Measurements from ENCODE around the gene CCDC88A. TPM values are rescaled to one million over a fixed set of nuclear protein-coding genes. Genes with fewer than 3 reads are reported as not detected.
A peak's percentile ranks its signal among the peaks of the same experiment; 100 is the strongest.

The CCDC88A gene
- polyA plus RNA-seq, 2 of the 4 experiments (the other 2 are of a cell fraction) = 21.3 to 77.8 TPM

DNA sequence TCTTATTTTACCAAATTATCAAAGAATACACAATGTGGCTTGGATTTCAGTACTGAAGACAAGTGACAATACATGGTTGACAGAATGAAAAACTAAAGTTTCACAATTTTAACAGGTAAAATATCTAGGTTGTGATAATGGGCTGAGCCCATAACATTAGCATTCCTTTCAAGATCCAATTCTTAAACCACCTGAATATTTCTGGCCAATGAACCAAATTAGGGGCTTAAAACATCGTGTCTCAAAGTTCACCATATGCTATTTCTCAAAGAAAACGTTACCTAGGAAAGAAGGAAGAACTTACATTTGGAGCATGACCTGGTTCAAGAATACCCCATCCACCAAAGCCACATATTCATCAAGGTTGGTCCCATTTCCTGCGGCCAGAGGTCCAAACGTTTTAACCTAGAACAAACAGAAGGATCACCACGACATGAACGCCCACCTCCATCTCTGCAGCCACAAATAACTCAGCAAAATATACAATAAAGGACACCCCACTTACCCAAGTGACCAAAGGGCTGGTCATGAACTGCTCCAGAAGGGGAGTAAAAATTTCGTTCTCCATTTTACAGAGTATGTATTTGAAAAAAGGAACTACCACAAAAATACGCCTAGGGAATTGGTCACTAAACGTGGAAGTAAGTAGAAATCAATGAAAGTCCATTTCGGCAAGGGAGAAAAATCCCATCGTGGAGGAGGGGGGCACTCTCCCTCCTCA lies 984 bp downstream of the CCDC88A start (continued):
- no peak for TF ChIP-seq CHD4 (IDR thresholded peaks at IDR 0.05; ENCODE audit: borderline replicate concordance)

DNA sequence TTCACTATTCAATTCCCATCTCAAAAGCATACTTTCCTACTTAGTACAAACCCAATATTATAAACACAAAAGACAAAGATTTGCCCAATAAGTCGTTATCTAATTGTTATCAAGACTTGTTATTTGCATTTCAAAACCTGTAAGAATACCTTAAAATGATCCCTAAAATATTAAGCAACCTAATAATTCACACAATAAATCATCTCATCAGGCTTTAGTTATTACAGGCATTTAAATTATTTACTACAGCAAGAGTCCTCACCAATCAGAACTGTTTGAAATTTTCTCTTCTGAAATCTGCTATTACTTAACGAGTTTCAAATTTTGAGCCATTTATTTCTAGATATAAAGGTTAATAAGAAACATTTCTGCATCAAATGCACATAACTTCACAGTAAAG lies 1.6 kb downstream of the CCDC88A start:
- ChIA-PET CTCF (no interaction called here), POLR2A (no interaction called here)
- TF ChIP-seq CEBPB (IDR thresholded peaks at IDR 0.05) = 0 out of 4 replicates have a peak, but pooled peaks of 1 of the 2 experiments have one; percentile 15
- TF ChIP-seq, protein P1, sequence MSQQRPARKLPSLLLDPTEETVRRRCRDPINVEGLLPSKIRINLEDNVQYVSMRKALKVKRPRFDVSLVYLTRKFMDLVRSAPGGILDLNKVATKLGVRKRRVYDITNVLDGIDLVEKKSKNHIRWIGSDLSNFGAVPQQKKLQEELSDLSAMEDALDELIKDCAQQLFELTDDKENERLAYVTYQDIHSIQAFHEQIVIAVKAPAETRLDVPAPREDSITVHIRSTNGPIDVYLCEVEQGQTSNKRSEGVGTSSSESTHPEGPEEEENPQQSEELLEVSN (IDR thresholded peaks at IDR 0.05; ENCODE audit: borderline replicate concordance, low read depth) = no peak
- TF ChIP-seq, protein P2, sequence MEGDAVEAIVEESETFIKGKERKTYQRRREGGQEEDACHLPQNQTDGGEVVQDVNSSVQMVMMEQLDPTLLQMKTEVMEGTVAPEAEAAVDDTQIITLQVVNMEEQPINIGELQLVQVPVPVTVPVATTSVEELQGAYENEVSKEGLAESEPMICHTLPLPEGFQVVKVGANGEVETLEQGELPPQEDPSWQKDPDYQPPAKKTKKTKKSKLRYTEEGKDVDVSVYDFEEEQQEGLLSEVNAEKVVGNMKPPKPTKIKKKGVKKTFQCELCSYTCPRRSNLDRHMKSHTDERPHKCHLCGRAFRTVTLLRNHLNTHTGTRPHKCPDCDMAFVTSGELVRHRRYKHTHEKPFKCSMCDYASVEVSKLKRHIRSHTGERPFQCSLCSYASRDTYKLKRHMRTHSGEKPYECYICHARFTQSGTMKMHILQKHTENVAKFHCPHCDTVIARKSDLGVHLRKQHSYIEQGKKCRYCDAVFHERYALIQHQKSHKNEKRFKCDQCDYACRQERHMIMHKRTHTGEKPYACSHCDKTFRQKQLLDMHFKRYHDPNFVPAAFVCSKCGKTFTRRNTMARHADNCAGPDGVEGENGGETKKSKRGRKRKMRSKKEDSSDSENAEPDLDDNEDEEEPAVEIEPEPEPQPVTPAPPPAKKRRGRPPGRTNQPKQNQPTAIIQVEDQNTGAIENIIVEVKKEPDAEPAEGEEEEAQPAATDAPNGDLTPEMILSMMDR (IDR thresholded peaks at IDR 0.05) = no peak
- TF ChIP-seq, protein P3, sequence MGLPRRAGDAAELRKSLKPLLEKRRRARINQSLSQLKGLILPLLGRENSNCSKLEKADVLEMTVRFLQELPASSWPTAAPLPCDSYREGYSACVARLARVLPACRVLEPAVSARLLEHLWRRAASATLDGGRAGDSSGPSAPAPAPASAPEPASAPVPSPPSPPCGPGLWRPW (IDR thresholded peaks at IDR 0.05) = no peak
- no peak for TF ChIP-seq RNF2 (IDR thresholded peaks at IDR 0.05; ENCODE audit: borderline replicate concordance, low read depth)
- DNase-seq (ENCODE audit: low read depth in 1 of 2, low spot score in 1 of 2) (no peak), FAIRE-seq (no peak), ATAC-seq (no peak)
- H3K4me3 ChIP-seq = peak overlapping the region; percentile 70
- H3K9me3 ChIP-seq = no peaks in the 10 kb centered on the region
- peak overlapping the region in 1 of 2 experiments; percentile 92; a peak in 4 of 6 replicates for H3K27ac ChIP-seq
- 2% methylated on average over 2 of the region's 2 CpGs for WGBS (ENCODE audit: missing lambda C conversion rate)
- H3K4me1 ChIP-seq = peaks cover 27% of the 10 kb centered on the region; the same call in 2 of the 3 replicates
- H3K4me2 ChIP-seq = peak overlapping the region; percentile 93

DNA sequence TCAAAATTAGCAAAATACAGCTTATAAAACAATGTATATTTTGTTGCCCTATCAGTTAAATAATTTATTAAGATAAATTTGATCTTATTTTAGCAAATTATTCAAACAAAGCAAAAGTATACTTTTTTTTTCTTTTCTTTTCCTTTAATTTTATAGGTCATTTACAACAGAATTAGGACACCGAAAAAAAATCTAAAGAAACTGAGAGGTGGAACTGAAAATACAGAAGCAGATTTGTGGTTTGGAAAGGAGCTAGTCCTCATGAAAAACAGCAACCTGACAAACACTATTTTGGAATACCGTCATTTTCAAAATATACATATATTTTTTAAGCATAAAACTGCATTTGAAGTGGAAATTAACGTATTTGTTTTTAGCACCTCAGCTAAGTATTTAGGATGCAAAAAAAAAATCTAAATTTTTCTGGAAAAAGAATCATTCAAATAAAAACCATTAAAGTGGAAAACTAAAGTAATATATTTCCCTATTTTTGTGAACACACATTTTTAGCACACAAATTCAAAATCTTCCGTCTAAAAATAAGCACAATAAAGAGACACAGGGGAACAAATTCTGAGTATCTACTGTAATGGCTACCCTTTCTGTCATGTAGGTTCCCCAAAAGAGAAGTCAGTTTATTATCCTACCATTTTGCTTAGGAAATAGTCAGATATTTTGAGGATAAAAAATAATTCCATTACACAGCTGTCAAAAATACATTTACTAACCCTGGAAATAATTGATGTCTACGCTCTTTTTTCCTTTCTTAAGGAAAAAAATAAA lies 2.7 kb downstream of the CCDC88A start:
- Histone ChIP-seq H3K9me3 (no peaks in the 10 kb centered on the region), H3K4me2 (peak overlapping the region; percentile 93), H3K4me1 (peaks cover 25% of the 10 kb centered on the region; the same call in 2 of the 3 replicates), H3K4me3 (peak overlapping the region; percentile 70), H3K27ac (no peak overlapping the region)
- FAIRE-seq (no peak), ATAC-seq (no peak), DNase-seq (ENCODE audit: low read depth in 1 of 2, low spot score in 1 of 2) (no peak)
- CTCF ChIA-PET = interaction anchor here (1.1 to 1.7 kb wide), 4 partner anchors 13 to 82 kb away, joined by 3 to 4 read pairs (median 3); no protein-coding TSS in a partner anchor
- POLR2A ChIA-PET = no interaction called here
- no peak for TF ChIP-seq JUNB (IDR thresholded peaks at IDR 0.05)
- no peak for TF ChIP-seq FOXS1 (CRISPR knock-in tag; IDR thresholded peaks at IDR 0.05)
- 67% methylated on average over 5 of the region's 5 CpGs for WGBS (ENCODE audit: missing lambda C conversion rate)

DNA sequence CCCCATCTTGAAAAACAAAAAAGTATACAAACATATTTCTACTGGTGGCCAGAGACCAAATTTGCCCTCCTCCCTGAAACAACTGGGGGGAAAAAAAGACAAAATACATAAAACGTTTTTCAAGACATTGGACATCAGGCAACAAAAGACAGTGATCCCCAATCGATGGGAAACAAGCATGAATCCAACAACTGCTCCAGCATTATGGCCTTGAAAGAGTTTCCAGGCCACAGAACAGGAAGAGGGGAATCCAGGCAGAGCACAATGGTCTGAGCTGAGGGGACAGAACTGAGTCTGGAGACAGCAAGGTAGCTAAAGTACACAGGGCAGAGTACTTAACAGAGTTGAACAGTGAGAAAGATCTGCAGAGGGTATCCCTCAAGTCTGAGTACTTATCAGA lies 4.4 kb downstream of the CCDC88A start:
- Histone ChIP-seq H3K9me3 (no peaks in the 10 kb centered on the region), H3K4me3 (no peak overlapping the region), H3K4me1 (peaks cover 18% of the 10 kb centered on the region; the same call in 2 of the 3 replicates), H3K4me2 (no peak overlapping the region), H3K27ac (peak overlapping the region in 1 of 2 experiments; percentile 2; a peak in 1 of 6 replicates)
- DNase-seq (ENCODE audit: low read depth in 1 of 2, low spot score in 1 of 2) (no peak), FAIRE-seq (no peak), ATAC-seq (no peak)
- ChIA-PET CTCF (interaction anchor here (1.4 kb wide), 1 partner anchor 16 kb away, joined by 4 read pairs; no protein-coding TSS in a partner anchor), POLR2A (interaction anchor here (0.9 kb wide), 1 partner anchor 133 kb away, joined by 3 read pairs; no protein-coding TSS in a partner anchor)
- WGBS (ENCODE audit: missing lambda C conversion rate) = 55% methylated on average over 2 of the region's 2 CpGs
- TF ChIP-seq MAZ (IDR thresholded peaks at IDR 0.05; ENCODE audit: borderline replicate concordance, low read depth, low read length) = no peak
- no peak for TF ChIP-seq RARB (CRISPR knock-in tag; IDR thresholded peaks at IDR 0.05)
- TF ChIP-seq TFCP2L1 (CRISPR knock-in tag; IDR thresholded peaks at IDR 0.05) = no peak
- no peak for TF ChIP-seq ESRRA (IDR thresholded peaks at IDR 0.05; ENCODE audit: borderline replicate concordance, low read length)
- TF ChIP-seq ZC3H11A (IDR thresholded peaks at IDR 0.05) = no peak
- no peak for TF ChIP-seq ZFP36 (IDR thresholded peaks at IDR 0.05; ENCODE audit: borderline replicate concordance, partially characterized antibody)
- no peak for TF ChIP-seq CHD2 (IDR thresholded peaks at IDR 0.05; ENCODE audit: low read length, partially characterized antibody)
- no peak for TF ChIP-seq NFE2L2 (conservative IDR thresholded peaks at IDR 0.05; ENCODE audit: low read length)
- TF ChIP-seq, protein P2 (IDR thresholded peaks at IDR 0.05) = no peak
- no peak for TF ChIP-seq EP300 (IDR thresholded peaks at IDR 0.05)
- no peak for TF ChIP-seq CBX8 (IDR thresholded peaks at IDR 0.05)
- no peak for TF ChIP-seq FOSL2 (IDR thresholded peaks at IDR 0.05)
- no peak for TF ChIP-seq FOSL2 (CRISPR knock-in tag; IDR thresholded peaks at IDR 0.05)
- TF ChIP-seq HDAC2 (IDR thresholded peaks at IDR 0.05) = no peak
- TF ChIP-seq GATA3 (IDR thresholded peaks at IDR 0.05; ENCODE audit: borderline replicate concordance) = no peak
- no peak for TF ChIP-seq CHD4 (IDR thresholded peaks at IDR 0.05; ENCODE audit: borderline replicate concordance)
- TF ChIP-seq HOXA7 (CRISPR knock-in tag; IDR thresholded peaks at IDR 0.05) = no peak
- TF ChIP-seq SMC3 (IDR thresholded peaks at IDR 0.05) = no peak
- TF ChIP-seq, protein P1 (IDR thresholded peaks at IDR 0.05; ENCODE audit: borderline replicate concordance, low read depth) = no peak
